GM19035 (cell line): Measurements from ENCODE around the gene NEGR1.

ENCODE experiments used
- ATAC-seq: cut with Tn5 transposase; IDR thresholded peaks from one replicate; pipeline ENCODE4 v1.9.1; 2021; ENCODE audit not compliant: unreplicated experiment

NEGR1 gene

DNA sequence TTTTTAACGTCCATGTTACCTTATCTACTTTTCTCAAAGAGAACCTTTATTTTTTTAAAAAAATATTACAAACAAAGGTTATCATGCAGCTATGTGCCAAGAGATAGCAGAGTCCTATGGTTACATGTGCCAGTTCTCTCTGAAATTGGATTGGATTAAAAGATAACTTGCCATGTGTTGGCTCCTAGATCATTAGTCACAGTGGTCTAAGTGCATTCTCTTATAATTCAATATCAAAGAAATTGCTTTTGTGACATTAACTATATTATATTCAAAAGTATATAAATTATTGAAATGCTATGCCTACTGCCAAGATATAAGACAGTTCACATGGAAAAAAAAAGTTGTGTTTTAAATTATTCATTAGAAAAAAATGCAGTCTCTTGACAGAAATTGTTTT is 494.2 kb downstream of the NEGR1 start:
- no peak for ATAC-seq

DNA sequence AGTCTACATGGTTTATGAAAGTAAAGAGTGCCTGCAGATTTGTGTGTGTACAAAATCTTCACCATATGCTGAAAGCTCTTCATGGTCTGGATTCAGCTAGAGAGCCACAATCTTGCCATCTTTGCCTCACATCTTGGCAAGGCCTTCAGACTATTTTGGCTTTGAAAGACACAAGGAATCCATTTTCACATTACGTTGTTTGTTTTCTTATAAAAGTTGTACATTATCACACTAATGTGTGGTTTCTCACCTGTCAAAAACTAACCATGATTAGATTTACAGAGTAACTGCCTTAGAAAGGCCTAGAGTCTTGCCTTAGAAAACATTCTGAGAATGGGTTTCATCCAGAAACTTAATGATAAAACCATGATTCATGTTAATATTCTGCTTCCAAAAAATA is 494.6 kb downstream of the NEGR1 start:
- ATAC-seq: no peak

DNA sequence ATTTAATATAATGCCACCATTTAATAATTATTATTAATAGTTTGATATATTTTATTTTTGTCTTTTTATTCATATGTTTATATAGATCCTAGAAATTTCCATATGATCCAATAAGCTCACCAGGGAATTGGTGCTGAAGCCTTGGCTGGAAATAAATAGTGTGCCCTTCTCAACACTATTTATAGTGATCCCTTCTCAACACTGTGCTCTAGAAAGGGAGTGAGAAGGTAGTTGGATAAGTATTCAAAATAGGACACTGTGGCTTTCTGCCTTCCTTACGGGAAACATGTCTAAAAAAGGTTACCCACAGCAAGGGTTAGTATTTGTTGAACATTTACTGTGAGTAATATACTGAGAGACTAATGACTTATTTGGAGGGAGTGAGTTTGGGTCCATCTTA is 496.1 kb downstream of the NEGR1 start:
- ATAC-seq: no peak

DNA sequence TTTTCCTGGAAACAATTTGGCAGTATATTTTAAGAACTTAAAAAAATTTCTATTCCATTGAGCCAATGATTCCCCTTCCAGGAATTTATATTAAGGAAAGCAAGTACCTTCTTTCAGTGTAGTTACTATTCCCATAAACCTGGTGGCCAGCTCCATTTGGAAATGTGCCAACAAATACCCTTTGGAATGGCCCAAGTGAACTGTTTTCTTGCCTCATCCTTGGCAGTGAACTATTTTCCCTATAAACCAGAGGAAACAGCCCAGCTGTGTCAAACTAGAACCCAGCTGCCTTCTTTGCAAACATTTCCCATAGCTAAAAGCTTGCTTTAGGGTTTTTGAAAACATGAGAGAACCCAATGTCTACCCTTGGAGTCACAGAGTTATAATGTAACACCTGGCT is 496.9 kb downstream of the NEGR1 start:
- no peak for ATAC-seq

DNA sequence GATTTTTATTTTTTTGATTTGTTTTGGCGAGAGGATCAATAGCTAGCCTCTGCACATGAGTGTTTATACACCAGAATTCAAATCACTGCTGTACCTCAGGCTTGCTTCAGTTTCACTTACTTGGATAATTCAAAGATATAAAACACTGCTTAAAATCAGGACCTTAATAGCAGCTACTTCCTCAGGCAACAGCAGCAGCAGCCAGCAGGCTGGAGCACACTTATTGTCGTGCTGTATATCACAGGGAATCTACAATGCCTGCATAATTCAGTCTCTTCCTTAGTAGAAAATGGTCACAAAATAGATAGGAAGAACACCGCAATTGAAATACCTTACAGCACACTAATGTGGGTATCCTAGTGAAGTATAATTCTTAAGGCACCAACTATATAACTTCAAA is 497.3 kb downstream of the NEGR1 start:
- no peak for ATAC-seq

DNA sequence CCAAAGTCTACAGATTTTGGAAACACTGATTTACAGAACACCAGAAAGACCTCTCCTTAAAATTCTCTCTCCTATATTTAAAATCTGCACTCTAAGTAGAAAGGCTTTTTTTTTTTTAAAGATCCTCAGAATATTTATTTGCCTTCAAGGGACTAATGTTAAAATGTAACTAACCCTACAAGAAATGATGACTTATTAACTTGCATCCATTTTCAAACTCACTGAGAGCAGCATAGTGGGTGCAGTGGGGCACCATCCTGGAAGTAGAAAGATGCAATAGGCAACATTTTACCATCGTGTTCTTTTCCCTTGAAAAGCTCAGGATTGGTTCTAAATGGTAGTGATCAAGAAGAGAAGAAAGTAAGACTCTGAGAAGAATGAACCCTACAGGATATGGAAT is 498.1 kb downstream of the NEGR1 start:
- ATAC-seq: no peak

DNA sequence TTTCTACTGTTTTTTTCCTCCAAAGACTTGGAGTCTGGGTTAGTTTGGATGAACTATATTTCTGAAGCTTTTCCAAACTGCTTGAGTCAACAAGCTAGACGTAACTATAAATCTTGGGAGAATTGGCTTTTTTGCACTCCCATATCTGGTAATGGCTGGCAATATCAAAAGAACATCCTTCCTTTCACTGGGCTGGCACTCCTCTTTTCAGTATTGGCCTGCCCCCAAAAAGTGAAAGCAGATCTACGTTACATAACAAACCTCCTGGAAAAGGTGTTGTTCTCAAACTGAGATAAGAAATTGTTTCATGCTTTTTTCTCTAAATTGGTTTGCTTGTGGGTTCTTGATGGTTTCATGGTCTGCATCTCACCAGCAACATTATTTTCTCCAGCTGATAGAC is 499.3 kb downstream of the NEGR1 start:
- no peak for ATAC-seq

DNA sequence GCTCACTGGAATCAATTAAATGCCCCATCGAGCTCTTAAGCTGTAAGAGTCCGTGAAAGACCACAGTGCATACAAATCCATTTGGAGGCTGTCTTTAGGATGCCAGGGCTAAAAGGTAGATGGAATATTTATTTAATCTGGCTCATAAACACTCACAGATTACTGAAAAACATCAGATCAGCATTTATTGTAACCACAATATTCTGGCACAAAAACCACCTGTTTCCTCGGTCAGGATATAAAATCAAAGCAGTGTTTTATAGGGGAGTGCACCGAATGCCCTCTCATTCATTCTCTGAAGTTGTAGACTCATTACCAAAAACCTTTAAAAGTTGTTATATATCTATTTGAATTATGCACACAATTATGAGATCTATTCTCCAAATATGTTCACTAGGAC is 500.9 kb downstream of the NEGR1 start:
- no peak for ATAC-seq

DNA sequence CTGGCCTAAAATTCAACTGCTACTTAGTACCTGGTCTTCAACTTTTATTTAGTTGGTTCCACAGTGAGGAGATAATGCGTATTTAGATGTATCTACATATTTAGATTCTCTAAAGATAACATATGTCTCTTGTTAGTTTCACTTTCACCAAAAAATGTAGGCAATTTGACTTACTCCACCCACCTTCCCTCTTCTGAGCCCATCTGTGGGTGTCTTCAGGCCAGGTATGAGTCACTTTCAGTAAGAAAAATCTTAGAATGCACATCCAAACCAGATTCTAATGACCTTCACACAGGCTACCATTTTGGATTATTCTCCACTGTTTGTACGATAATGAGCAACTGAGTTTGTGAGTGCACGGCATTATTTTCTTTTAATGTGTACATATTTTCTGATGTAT is 501.7 kb downstream of the NEGR1 start:
- peak; percentile 74 for ATAC-seq

DNA sequence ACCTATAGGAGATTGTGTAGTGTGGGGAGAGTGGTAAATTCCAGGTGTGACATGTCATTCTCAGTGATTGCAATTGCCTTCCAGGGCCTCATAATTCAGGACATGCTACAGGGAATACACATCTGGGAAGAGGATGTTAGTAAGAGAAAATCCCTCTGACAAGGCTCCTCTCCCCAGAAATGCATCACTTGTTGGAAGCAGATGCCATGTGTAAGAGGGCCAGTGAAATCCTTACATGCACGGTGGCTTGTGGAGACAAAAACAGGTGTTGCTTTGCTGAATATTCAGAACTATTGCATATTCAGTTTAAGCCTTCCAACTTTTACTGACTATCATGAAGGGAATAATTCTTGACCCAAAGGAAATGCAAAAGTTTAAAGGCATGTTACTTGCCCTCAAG is 503.4 kb downstream of the NEGR1 start:
- ATAC-seq: no peak

DNA sequence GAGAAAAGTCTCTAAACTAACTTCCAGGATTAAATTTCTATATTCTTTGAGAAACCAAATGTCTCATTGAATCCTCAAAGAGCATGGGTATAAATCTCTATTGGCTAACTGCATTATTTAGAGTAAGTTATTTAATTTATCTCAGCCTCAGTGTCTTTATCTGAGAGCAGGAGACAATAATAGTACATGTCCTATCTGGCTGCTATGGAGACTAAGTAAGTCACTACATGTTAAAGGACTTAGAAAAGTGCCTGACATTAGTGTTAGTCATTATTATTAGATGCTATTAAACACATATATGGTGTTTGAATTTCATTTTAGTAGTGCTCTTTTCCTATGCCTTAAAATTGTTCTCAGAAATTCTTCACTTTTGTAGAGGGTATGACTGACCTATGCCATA is 505.2 kb downstream of the NEGR1 start:
- no peak for ATAC-seq

DNA sequence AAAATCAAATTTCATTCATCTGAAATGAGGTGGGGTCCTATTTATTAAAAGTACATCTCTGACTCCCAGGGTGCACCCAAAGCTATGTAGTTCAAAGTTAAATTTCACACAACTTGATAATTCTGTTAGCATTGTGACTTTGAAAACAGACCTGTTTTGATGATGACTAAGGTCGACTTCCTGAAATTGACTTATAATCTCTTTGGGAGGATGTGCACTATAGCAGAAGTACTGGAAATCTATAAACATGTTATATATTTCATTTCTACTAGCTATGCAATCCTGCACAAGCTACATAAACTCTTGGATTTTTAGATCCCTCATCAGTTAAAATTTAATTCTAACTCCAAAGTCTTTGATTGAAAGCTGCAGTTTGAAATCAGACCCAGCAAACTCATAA is 507.6 kb downstream of the NEGR1 start:
- no peak for ATAC-seq

DNA sequence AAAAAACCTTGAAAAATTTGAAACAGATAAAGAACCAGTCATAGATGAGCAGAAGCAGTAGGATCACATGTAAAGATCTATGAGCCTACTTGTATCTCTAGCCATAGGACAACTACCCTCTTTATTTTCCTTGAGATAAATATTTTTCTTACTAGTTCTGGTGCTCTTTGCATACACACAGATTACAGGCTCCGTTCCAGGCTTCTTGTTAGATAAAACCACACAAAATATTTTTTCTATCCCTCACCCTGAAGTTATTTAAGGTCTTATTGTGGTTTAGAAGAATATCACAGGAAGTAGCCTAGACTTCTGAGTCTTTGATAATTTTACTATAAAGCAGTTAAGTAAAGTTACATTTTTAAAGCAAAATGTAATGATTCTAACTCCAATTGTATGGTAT is 512.2 kb downstream of the NEGR1 start:
- ATAC-seq: no peak

DNA sequence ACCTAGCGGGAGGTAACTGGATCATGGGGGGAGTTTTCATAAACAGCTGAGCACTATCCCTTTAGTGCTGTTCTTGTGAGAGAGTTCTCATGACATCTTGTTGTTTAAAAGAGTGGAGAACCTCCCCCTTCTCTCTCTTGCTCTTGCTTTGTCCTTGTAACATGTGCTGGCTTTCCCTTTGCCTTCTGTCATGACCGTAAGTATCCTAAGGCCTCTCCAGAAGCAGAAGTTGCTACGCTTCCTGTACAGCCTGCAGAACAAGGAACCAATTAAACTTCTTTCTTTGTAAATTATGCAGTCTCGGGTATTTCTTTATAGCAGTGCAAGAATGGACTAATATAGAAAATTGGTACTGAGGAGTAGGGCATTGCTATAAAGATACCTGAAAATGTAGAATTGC is 515.6 kb downstream of the NEGR1 start:
- no peak for ATAC-seq

DNA sequence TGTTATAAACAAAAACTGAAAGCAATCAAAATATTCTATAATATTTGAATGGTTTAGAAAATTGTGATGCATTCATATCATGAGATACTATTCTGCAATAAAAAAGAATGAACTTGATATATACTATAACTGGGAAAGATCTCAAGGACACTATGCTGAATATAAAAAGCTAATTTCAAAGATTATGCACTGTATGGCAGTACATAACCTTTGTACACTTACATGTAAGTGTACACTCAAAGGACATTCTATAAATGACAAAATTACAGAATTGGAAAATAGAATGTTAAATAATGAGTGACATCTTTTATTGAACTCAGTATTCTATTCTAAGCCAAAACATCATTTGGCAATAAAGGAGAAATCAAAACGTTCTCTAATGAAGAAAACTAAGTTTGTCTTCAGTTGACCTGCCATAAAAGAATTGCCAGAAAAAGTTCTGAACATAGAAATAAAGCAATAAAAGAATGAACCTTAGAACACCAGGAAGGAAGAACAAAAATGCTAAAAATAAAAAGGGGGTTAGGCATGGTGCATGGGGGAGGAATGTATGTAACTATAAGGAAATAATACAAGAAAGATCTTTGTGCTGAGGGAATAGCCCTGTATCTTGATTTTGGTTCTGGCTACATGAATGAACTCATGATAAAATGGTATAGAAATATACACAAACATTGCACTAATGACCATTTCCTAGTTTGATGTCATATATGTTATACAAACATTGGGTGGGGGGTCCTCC is 519.7 kb downstream of the NEGR1 start:
- no peak for ATAC-seq

DNA sequence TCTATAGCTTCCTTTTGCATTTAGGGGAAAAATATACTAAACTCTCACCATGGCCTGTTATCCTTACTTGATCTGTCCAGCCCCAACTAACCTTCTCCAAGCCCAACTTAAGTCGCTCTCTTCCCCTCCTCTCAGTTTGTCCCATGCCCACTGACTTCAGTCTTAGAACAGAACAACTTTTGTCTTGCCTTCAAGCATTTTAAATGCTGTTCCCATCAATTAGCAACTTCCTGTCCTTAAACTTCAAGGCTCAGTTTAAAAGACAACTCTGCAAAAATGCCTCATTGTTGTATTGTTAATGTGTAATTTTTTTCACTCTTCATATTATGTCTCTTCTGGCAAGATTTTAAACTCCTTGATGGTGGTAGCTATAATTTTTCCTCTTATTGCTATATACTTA is 526.9 kb downstream of the NEGR1 start:
- no peak for ATAC-seq

DNA sequence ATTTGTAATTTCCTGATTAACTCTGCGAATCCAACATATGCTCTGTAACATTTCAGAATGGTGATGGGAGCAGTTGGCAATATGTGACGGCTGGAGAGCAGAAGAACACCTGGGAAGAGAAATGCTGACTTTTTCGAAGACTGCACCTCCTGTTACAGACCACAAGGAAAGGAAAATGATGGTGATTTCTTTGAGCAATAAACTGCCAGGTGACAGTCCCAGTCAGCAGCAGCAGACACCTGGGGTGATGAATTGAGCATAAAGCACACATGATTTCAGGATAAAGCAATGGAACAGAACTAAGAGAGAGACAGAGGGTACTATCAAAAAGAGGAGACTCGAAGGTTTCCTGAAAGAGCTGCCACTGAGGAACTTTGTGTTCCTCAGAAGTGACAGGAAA is 528.6 kb downstream of the NEGR1 start:
- ATAC-seq: no peak

DNA sequence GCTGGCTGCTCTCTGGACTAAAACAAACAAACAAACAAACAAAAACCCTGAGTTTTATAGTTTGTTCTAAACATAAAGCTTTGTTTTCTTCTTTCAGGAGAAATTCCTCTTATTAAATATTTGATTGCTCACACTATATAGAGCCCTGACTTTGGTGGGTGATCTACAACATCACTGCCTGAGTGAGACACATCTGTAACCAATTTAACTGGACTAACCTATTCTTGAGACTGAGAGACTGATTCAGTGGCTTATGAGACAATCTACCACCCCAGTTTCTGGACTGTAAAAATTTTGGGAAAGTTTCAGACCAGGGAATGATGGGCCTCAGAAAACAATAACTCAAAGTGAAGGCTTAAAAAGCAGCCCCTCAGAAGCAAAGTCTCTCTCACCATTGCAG is 537.0 kb downstream of the NEGR1 start:
- ATAC-seq: no peak

DNA sequence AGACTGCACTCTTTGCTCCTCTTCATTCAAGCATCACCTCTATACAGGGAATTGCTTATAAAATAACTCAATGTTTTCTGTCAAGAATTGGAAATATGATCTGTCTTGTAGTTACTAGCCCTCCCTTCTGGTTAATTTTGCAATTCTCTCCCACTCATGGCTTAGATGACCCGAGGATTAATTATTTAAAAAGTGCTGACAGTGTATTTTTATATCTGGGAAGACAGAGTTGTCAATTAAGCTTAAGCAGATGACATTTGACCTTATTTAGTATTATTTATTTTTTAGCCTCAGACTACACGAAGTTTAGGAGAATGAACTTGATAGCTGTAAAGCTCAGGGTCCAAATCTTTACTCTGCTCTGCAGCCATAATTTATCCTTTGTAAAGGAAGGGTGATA is 538.5 kb downstream of the NEGR1 start:
- no peak for ATAC-seq

DNA sequence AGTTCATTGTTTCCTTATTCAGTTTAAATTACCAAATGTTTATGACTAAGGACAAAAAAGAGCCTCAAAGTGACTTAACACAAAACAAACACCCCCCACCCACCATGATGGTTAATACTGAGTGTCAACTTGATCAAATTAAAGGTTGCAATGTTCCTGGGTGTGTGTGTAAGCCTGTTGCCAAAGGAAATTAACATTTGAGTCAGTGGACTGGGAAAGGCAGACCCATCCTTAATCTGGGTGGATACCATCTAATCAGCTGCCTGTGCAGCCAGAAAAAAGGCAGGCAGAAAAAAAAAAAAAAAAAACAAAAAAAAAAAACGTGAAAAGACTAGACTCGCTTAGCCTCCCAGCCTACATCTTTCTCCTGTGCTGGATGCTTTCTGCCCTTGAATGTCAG is 543.4 kb downstream of the NEGR1 start:
- no peak for ATAC-seq

DNA sequence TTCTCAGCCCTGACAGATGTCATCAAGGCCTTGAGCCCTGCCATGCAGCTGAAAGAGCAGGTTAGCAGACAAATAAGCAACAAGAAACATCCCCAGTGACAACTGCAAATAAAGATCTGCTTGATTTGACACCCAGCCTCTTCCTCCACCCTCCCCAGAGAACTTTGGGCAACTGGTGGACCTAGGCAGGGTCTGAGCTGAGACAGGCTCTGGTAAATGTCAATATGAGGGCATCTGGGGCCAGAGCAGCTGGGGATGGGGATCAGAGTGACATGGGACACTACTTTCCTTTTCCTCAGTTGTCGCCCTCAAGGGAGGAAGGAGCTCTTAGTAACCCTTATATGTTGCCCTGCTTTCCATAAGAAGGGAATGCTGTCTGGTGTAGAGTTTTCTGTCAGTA is 544.1 kb downstream of the NEGR1 start:
- ATAC-seq: no peak

DNA sequence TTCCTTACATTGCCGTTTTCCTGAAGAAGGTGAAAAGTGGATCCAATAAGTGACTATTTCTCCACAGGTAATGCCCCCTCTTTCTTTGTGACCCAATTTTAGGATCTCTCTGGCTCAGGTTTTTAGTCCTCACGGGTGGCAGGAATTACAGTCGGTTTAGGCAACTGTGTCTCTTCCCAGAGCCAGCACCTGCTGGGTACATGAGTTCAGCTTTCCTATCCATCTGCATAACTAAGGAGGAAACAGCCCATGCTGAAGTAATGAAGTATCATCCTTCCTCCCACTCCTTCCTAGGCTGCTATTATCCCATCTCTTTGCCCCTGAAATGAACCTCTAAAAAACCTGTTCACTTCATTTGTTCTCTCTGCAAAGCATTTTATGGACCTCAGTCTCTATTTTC is 544.6 kb downstream of the NEGR1 start:
- ATAC-seq: no peak

DNA sequence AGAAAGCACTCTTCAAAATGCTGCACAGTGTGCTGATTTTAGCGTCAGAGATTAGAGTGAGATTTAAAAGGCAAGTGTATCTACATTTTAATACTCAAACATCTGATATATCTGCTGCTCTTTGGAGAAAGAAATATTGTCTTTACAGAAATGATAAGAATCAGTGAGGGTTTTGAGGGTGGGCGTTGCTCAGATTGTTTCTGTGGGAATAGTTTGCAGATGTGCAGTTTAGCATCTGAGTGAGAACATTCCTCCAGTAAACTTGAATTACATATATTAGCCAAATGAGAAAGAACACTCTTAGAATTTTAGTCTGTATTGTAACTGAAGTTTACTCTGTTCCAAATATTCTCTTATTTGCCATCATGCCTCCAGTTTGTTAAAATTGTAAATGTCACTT is 549.2 kb downstream of the NEGR1 start:
- ATAC-seq: no peak

DNA sequence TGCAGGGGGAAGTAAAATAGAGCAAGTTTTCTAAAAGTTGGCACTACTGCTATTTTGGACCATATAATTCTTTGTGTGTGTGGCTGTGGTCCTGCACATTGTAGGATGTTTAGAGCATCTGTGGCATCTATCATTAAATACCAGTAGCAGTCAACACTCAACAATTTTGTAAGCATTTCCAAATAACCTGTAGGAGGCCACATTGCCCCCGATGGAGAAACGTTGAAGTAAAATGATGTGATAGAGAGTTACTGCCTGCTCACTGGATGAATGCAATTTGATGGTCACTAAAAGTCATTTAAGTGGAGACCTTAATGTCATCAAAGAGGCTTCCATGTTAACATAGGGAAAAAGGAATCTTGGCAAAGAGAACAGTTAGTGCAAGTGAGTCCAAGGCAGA is 560.8 kb downstream of the NEGR1 start:
- ATAC-seq: no peak
